HG03064 (cell line): ENCODE data around the gene FABP6.
A peak's percentile ranks its signal among the peaks of the same experiment; 100 is the strongest.
"Not testable (repeated sequence)": the region's sequence is repeated elsewhere in the genome, so short reads cannot be mapped to it uniquely, and the experiment has no call there.

Experiments
- ATAC-seq: cut with Tn5 transposase; IDR thresholded peaks from one replicate; pipeline ENCODE4 v1.9.1; 2021; ENCODE audit warnings: low read depth; ENCODE audit not compliant: unreplicated experiment

Gene FABP6

DNA sequence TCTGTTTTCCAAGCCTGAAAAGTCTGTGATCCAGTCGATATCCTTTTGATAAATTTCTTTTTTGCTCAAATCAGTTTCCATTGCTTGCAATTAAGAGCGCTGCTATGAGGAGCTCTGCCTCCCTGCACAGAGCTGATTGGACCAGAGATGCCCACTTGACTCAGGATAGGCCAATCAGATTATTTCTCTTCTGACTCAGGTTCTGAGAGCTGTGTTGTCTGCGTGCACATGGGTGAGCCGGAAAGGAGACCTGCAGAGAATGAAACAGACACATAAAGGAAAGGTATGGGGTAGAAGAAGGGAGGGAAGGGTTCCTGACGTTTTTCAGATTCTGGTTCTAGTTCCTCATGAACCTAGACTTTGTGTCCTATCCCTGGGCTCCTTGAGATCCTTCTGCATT, 15.8 kb upstream of the FABP6 start:
- ATAC-seq, result no peak

DNA sequence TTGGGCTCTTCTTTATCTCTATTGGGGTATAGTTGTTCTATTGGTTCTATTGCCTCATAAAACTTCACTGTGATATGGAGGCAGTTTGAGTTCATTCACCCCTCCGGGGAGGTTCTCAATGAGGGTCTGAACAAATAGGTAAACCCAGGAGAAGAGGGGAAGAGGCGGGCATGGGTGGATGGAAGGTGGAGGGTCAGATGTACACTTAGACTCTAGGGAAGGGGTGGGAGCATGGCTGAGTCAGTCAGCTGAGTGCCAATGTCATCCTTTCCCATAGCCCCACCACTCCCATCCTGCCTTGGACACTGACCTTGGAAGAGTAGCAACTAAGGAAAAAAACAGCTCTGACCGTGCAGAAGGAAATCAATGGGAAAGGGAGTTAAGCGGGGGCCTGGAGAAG, 9.9 kb upstream of the FABP6 start:
- no peak for ATAC-seq

DNA sequence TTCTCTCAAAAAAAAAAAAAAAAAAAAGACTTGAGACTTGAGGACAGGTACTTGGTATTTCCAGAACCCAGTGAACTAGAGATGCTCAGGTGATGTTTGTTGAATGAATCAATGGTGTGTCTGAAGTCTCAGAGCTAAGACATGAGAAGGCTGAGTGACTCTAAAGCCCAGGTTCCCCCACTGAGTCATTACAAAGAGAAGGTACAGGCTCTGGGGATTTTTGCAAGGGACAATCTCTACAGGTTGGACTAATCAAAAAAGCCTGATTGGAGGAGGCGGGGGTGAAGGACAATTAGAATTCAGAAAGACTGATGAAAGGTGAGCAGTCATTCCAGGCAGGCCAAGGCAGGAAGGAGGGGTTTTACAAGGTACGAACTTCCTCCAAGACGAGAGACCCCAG, 8.2 kb upstream of the FABP6 start:
- ATAC-seq, result no peak

DNA sequence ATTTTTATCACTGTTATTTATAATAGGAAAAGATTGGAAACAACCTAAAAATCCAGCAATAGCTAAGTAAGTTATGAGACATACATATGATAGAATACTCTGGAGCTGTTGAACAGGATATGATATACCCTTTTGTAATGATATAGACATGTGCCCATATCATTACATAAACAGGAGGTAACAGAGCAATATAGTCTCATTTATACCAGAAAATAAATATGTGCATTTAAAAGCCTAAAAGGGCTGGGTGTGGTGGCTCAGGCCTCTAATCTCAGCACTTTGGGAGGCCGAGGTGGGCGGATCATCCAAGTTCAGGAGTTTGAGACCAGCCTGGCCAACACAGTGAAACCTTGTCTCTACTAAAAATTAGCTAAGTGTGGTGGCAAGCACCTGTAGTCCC, 2.3 kb upstream of the FABP6 start:
- ATAC-seq, result no peak

- ATAC-seq, result peak; percentile 54
Observed at GRCh38 chr5:160230686-160231527, 1.6 kb downstream of the FABP6 start.

DNA sequence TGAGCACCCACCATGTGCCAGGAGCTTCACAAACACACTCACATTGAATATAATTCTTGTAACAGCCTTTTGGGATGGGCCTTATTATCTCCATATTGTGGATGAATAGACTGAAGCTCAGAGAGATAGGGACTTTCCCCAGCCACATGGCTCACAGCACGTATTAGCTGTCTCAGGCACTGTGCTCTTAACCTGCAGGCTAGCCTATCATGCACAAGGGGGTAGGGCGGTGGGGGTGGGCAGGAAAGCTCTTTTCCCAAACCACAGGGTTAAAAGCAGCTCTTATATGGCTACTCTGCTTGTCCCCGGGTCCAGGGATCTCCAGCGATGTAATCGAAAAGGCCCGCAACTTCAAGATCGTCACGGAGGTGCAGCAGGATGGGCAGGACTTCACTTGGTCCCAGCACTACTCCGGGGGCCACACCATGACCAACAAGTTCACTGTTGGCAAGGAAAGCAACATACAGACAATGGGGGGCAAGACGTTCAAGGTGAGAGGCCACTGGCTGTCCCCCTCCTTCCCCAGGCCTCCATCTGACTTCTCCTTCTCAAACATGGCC, 2.6 kb downstream of the FABP6 start:
- no peak for ATAC-seq

GRCh38 chr5:160233215-160233614, 3.9 kb downstream of the FABP6 start:
- no peak for ATAC-seq

DNA sequence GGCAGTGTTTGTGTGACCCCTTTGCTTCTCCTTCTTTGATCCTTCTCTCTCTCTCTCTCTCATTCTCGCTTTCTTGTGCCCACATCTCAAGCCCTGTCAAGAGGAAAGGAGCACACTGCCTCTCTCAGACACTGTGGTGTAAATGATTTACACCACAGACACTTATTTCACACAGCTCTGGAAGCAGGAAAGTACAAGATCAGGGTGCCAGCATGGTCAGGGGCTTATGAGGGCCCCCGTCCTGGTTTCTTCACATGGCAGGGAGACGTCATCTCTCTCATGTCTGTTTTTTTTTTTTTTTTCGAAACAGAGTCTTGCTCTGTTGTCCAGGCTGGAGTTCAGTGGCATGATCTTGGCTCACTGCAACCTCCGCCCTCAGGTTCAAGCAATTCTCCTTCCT, 6.4 kb downstream of the FABP6 start:
- ATAC-seq, result no peak

DNA sequence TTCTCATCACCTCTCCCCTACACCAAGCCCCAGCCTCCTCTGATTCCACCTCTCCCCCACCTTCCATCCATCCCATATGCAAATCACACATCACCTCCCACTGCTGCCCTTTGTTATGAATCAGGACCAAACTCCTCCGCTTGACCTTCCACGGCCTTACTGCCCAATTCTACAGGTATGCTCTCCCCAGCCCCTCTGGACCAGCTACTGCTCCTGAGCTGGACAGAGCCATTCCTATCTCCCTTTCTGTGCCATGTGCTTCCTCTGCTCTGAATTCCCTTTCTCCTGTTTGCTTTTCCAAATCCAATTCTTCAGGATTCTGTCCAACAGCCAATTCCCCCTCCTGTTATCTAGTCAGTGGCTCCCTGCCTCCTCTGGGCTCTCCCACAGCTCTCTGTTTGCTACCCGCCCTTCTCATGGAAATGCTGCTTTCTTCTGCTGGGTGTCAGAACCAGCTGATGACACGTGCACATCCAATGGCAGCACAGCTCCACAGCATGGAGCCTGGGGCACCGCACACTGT, 8.3 kb downstream of the FABP6 start:
- ATAC-seq, result no peak

GRCh38 chr5:160240350-160240749, 11.0 kb downstream of the FABP6 start:
- no peak for ATAC-seq

GRCh38 chr5:160242145-160242544, 12.8 kb downstream of the FABP6 start:
- ATAC-seq, result no peak

GRCh38 chr5:160245506-160246086, 16.3 kb downstream of the FABP6 start:
- ATAC-seq, result no peak

DNA sequence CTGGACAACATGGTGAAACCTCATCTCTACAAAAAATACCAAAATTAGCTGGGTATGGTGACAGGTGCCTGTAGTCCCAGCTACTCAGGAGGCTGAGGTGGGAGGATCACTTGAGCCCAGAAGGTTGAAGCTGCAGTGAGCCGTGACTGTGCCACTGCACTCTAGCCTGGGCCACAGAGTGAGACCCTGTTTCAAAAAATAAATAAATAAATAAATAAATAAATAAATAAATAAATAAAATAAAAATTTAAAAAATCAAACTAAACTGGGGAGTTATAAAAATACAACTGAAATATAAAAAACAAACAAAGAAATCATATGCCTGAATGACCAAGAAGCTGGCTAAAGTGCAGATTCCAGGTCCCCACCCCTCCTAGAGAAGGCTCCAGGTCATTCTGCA, 20.3 kb downstream of the FABP6 start:
- ATAC-seq, result not testable (repeated sequence)

DNA sequence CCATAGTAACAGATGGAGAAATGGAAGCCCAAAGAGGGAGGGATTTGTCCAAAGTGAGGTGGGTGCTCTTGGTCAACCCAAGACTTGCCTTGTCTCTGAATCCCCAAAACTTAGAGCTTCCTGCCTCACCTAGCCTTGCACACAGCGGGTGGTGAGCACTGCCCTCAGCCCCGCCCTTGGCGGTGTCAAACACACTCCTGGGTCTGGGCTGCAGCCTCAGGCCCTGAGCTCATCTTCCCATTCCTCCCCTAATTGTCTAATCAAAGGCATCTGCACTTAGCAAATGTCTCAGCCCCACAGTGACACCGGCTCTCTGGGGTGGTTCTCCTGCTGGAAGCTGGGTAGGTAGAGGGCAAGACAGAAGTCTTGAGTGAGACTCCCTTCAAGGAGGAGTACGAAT, 20.9 kb downstream of the FABP6 start:
- ATAC-seq, result no peak

- no peak for ATAC-seq
Observed at GRCh38 chr5:160250826-160251225, 21.5 kb downstream of the FABP6 start.

DNA sequence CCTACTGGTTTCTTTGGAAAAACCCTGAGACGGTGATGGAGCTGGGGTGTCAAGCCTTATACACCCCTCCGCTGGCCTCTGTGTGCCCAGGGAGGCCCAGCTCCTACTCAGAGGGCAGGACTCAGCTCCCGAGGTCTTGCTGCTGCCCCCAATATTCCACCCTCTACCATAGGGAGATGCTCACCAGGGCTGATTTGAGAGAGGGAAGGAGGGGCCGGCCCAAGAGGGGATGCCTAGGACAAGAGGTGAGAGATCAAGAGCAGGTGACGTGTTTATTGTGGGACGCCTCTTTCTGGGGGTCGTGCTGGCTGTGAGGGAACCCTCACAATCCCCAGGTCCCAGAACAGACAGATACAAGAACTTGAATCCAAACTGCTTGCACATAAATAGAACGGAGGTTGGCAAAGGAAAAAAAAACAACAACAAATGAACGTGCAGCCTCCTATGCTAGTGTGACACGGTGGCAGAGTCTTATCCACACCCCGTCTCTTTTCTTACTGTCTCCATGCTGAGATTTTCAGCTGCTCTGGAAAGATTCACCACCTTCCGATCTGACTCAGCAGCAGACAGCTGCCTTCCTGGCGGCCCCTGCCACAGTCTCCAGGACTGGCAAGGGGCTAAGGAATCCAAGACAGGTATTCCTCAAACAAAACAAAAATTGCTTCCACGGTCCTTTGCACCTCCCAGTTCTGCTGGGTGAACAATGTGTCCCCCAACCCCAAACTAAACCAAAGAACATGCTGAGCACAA, 22.3 kb downstream of the FABP6 start:
- no peak for ATAC-seq

DNA sequence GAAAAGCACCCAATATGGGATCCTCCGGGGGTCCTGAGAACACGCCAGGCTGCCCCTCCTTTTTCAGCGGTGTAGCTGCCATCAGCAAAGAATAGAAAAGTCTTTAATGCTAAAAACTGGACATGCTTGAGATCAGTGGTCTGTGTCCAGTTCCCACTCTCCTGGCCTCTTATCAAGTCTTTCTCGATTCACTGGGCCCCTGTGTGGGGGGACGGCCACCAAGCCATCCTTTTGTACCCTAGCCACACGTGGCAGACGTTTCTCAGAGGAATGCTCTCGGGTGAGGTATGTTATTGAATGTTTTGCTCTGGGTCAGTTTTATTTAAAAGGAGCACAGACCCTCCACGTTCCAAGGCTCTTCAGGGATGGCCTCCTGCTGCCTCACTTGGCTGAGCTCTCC, 23.6 kb downstream of the FABP6 start:
- ATAC-seq, result no peak

- no peak for ATAC-seq
Observed at GRCh38 chr5:160253441-160253840, 24.1 kb downstream of the FABP6 start.

DNA sequence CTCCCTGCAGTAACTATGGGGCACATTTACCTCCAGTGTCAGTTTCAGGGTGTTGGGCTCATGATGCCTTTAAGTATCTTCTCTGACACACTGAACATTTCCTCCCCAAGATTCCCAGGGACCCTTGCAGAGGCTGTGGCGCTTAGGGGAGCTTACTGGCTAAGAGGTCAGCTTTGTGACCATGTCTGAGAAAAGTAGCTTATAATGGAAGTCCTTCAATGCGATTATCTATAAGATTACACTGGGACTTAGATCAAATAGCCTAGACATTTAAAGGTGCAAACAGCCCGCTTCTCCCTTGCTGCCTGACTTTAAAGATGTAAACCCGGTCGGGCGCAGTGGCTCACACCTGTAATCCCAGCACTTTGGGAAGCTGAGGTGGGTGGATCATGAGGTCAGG, 25.4 kb downstream of the FABP6 start:
- no peak for ATAC-seq

GRCh38 chr5:160259341-160259740, 30.0 kb downstream of the FABP6 start:
- ATAC-seq, result no peak
